Measurements from ENCODE around the gene ATP7B.

DNA sequence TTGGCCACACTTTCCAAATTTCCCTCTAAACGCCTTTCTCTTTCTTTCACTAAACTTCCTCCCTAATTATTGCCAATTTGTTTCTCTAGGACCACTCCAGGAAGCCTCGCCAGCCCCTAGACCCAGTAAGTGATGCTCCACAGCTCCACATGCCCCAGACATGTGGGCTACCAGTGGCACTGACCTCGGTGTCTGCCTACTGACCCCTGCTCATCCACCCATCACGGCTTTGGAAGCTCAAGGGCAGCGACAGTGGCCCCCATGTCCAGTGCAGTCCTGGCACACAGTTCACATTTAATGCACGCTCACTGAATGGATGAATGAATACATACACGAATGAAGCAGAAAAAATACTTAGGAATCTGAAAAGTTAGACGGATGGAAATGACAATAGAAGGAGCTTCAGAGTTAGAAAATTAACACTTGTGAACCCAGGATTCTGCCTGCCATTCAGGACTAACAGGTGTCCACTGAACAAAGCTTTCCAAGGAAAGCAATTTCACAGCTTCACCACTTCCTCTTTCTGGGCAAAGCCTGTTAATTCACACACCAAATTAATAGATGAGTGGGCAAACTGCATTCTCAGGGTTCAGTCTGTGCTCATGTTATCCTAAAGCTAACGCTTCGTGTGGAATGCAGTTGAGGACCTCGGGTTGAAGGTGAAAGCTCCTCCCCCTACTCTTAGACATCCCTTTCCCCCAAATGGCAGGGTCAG, 98.6 kb downstream of the ATP7B start:
- TF ChIP-seq, protein P1, sequence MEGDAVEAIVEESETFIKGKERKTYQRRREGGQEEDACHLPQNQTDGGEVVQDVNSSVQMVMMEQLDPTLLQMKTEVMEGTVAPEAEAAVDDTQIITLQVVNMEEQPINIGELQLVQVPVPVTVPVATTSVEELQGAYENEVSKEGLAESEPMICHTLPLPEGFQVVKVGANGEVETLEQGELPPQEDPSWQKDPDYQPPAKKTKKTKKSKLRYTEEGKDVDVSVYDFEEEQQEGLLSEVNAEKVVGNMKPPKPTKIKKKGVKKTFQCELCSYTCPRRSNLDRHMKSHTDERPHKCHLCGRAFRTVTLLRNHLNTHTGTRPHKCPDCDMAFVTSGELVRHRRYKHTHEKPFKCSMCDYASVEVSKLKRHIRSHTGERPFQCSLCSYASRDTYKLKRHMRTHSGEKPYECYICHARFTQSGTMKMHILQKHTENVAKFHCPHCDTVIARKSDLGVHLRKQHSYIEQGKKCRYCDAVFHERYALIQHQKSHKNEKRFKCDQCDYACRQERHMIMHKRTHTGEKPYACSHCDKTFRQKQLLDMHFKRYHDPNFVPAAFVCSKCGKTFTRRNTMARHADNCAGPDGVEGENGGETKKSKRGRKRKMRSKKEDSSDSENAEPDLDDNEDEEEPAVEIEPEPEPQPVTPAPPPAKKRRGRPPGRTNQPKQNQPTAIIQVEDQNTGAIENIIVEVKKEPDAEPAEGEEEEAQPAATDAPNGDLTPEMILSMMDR (IDR thresholded peaks at IDR 0.05; ENCODE audit: borderline replicate concordance, extremely low read depth, low read length, poor library complexity, severe bottlenecking) = no peak
- no peak for TF ChIP-seq EZH2 (IDR thresholded peaks at IDR 0.05; ENCODE audit: borderline replicate concordance, low read depth, low read length, severe bottlenecking)

Measured in DND-41 (cell line).